NCI-H524 treated with DMSO at 0.1 percent for 48 hours (cell line): ENCODE measurements around the gene CCDC82.

Experiments used
- DNase-seq: peaks from one replicate; lab custom pipeline; 2025; lab: John Stamatoyannopoulos, UW

The CCDC82 gene

GRCh38 chr11:96361778-96362177, 27.9 kb downstream of the CCDC82 start:
- DNase-seq, result no peak

- no peak for DNase-seq
Measured at GRCh38 chr11:96358321-96358720, 31.4 kb downstream of the CCDC82 start.

GRCh38 chr11:96357794-96358193, 31.9 kb downstream of the CCDC82 start:
- DNase-seq, result no peak

- DNase-seq, result no peak
Measured at GRCh38 chr11:96356848-96357247, 32.9 kb downstream of the CCDC82 start.

- DNase-seq, result peak; percentile 44
Measured at GRCh38 chr11:96342961-96343711, 46.6 kb downstream of the CCDC82 start, which contains the start of gene MAML2. MAML2 (minus strand) TSS chr11:96343195; CDS start chr11:96341895, 1,300 bp downstream.

GRCh38 chr11:96342014-96342960, 47.4 kb downstream of the CCDC82 start:
- no peak for DNase-seq

GRCh38 chr11:96341211-96342013, 48.3 kb downstream of the CCDC82 start:
- DNase-seq, result no peak

GRCh38 chr11:96340555-96340885, 49.2 kb downstream of the CCDC82 start:
- no peak for DNase-seq

GRCh38 chr11:96339706-96340554, 49.8 kb downstream of the CCDC82 start:
- no peak for DNase-seq

- DNase-seq, result no peak
Measured at GRCh38 chr11:96338910-96339705, 50.6 kb downstream of the CCDC82 start.

- no peak for DNase-seq
Measured at GRCh38 chr11:96337541-96338431, 51.9 kb downstream of the CCDC82 start.

GRCh38 chr11:96335388-96335787, 54.3 kb downstream of the CCDC82 start:
- peak; percentile 1 for DNase-seq

GRCh38 chr11:96334219-96334618, 55.5 kb downstream of the CCDC82 start:
- no peak for DNase-seq

- DNase-seq, result no peak
Measured at GRCh38 chr11:96333191-96333719, 56.5 kb downstream of the CCDC82 start.

- no peak for DNase-seq
Measured at GRCh38 chr11:96332126-96332771, 57.5 kb downstream of the CCDC82 start.

- DNase-seq, result no peak
Measured at GRCh38 chr11:96331699-96332116, 58.0 kb downstream of the CCDC82 start.

- DNase-seq, result no peak
Measured at GRCh38 chr11:96330511-96330859, 59.2 kb downstream of the CCDC82 start.

- no peak for DNase-seq
Measured at GRCh38 chr11:96329855-96330510, 59.7 kb downstream of the CCDC82 start.
